ENCODE results near the gene CRYGN. TPM values are rescaled to one million over a fixed set of nuclear protein-coding genes. Genes with fewer than 3 reads are reported as not detected.

The CRYGN gene
- total RNA-seq, 1 donor from 2014 or later, result not detected

GRCh38 chr7:151386301-151387160 is 53.4 kb downstream of the CRYGN start:
- ATAC-seq, result no peak
- intact Hi-C loops (cut with micrococcal nuclease), result no loop called here
- DNase-seq, result peak; percentile 18

GRCh38 chr7:151385626-151386300 is 54.2 kb downstream of the CRYGN start:
- intact Hi-C loops (cut with micrococcal nuclease), result no loop called here
- DNase-seq, result peak; percentile 20
- no peak for ATAC-seq

GRCh38 chr7:151384776-151385625 is 54.9 kb downstream of the CRYGN start:
- intact Hi-C loops (cut with micrococcal nuclease), result no loop called here
- ATAC-seq (no peak), DNase-seq (peak; percentile 20)

GRCh38 chr7:151384352-151384697 is 55.6 kb downstream of the CRYGN start:
- no peak for DNase-seq
- no peak for ATAC-seq

GRCh38 chr7:151383638-151384351 is 56.1 kb downstream of the CRYGN start:
- ATAC-seq, result no peak
- intact Hi-C loops (cut with micrococcal nuclease), result no loop called here
- DNase-seq, result peak; percentile 20

More at GRCh38 chr7:151384352-151384697, 55.6 kb downstream of the CRYGN start:
- intact Hi-C loops (cut with micrococcal nuclease), result no loop called here

GRCh38 chr7:151382079-151382885 is 57.7 kb downstream of the CRYGN start:
- intact Hi-C loops (cut with micrococcal nuclease), result no loop called here
- ATAC-seq (peak; percentile 16), DNase-seq (peak; percentile 24)

- peak; percentile 36 for DNase-seq
- ATAC-seq, result peak; percentile 30
- intact Hi-C loops (cut with micrococcal nuclease), result no loop called here
These were observed 58.4 kb downstream of the CRYGN start for GRCh38 chr7:151381348-151382078.

GRCh38 chr7:151381098-151381347 is 58.9 kb downstream of the CRYGN start:
- ATAC-seq (no peak), DNase-seq (no peak)
- intact Hi-C loops (cut with micrococcal nuclease), result no loop called here

GRCh38 chr7:151380199-151381097 is 59.5 kb downstream of the CRYGN start:
- intact Hi-C loops (cut with micrococcal nuclease), result no loop called here
- ATAC-seq, result no peak
- peak; percentile 26 for DNase-seq

- intact Hi-C loops (cut with micrococcal nuclease), result no loop called here
- ATAC-seq, result no peak
- peak; percentile 25 for DNase-seq
These were observed 60.3 kb downstream of the CRYGN start for GRCh38 chr7:151379534-151380198.

GRCh38 chr7:151379193-151379520 is 60.8 kb downstream of the CRYGN start:
- no peak for DNase-seq
- intact Hi-C loops (cut with micrococcal nuclease), result no loop called here
- ATAC-seq, result no peak

Small RNAs within 50 kb of the gene (microRNA-seq; reads per million reads assigned to microRNA genes)
- gene MIR3907 (ENCODE audit: borderline number of aligned reads), result not detected

Other genes starting within 250 kb of the CRYGN start
- gene H2BK1, start 229.7 kb downstream of the CRYGN start, total RNA-seq, result not detected
- gene ABCF2, start 212.9 kb downstream of the CRYGN start, total RNA-seq, result 27.6 TPM
- 12.1 TPM for gene CHPF2, start 207.7 kb downstream of the CRYGN start, total RNA-seq
- 132 TPM for gene SMARCD3, start 191.4 kb downstream of the CRYGN start, total RNA-seq
- gene NUB1, start 98.3 kb downstream of the CRYGN start, total RNA-seq, result 36.5 TPM
- gene WDR86, start 30.1 kb downstream of the CRYGN start, total RNA-seq, result 0.37 TPM
- 116 TPM for gene RHEB, start 79.8 kb upstream of the CRYGN start, total RNA-seq